ENCODE results near the gene FOXP3. TPM values are rescaled to one million over a fixed set of nuclear protein-coding genes. Genes with fewer than 3 reads are reported as not detected.

Gene FOXP3
- total and polyA plus RNA-seq, 2 of the 8 experiments (the other 6 are each of a cell fraction or from before 2014, with no cell fraction given): 0.37 to 0.54 TPM

GRCh38 chrX:49227726-49228125, 36.8 kb downstream of the FOXP3 start:
- H3K27ac ChIP-seq (ENCODE audit: low read depth, low read length): no peak overlapping the region
- H3K4me3 ChIP-seq (ENCODE audit: extremely low read depth in 1 of 4, insufficient read depth in 2 of 4, low read depth in 3 of 4, low read length in 4 of 4): no peak overlapping the region
- no peak overlapping the region for H3K4ac ChIP-seq (replicated peaks; ENCODE audit: insufficient read length, low read depth, low read length)
- no peaks in the 10 kb centered on the region for H3K79me2 ChIP-seq (ENCODE audit: control insufficient read depth in 1 of 2, insufficient read depth in 2 of 2, low read length in 2 of 2)
- no peaks in the 10 kb centered on the region for H4K20me1 ChIP-seq (replicated peaks in 1 of 2; ENCODE audit: control insufficient read depth in 1 of 2, insufficient read depth in 2 of 2, low read length in 2 of 2)
- CTCF ChIA-PET (ENCODE audit: partially characterized antibody): interaction anchor here (0.6 to 0.9 kb wide), 2 partner anchors 18 to 60 kb away, joined by 3 read pairs; no protein-coding TSS in a partner anchor
- H3K56ac ChIP-seq (replicated peaks; ENCODE audit: insufficient read length, low read depth, low read length): no peak overlapping the region
- no peak overlapping the region for H2BK12ac ChIP-seq (ENCODE audit: low read depth, low read length)
- POLR2A ChIA-PET (ENCODE audit: partially characterized antibody): interaction anchor here (1.0 to 2.5 kb wide), 3 partner anchors 10 to 41 kb away, joined by 3 to 8 read pairs (median 4); no protein-coding TSS in a partner anchor
- no peak overlapping the region for H2BK20ac ChIP-seq (ENCODE audit: low read length)
- H2BK5ac ChIP-seq (ENCODE audit: low read depth, low read length): no peak overlapping the region
- no peak for DNase-seq (ENCODE audit: low read depth in 1 of 2, low spot score in 2 of 2)
- H4K5ac ChIP-seq (ENCODE audit: insufficient read length, low read depth, low read length): no peak overlapping the region
- H2BK120ac ChIP-seq (replicated peaks; ENCODE audit: low read depth, low read length): no peak overlapping the region
- H2AFZ ChIP-seq (ENCODE audit: low read length): no peak overlapping the region
- no peaks in the 10 kb centered on the region for H3K79me1 ChIP-seq (ENCODE audit: low read depth, low read length)
- H3K36me3 ChIP-seq (ENCODE audit: control insufficient read depth in 2 of 4, insufficient read depth in 4 of 4, low read length in 3 of 4): no peaks in the 10 kb centered on the region
- FAIRE-seq: no peak
- no peak overlapping the region for H3K9ac ChIP-seq (replicated peaks in 1 of 4; ENCODE audit: extremely low read depth in 1 of 4, low read depth in 3 of 4, low read length in 3 of 4)
- no peak for TF ChIP-seq SUZ12 (IDR thresholded peaks at IDR 0.05; ENCODE audit: low read length)
- WGBS, 2 experiments (ENCODE audit: extremely low coverage in 1 of 2, insufficient coverage in 1 of 2, insufficient read length in 1 of 2, insufficient replicate concordance in 2 of 2, low coverage in 1 of 2, low lambda C conversion rate in 2 of 2, missing lambda C conversion rate in 1 of 2): no CpG with 5 or more reads among the region's 2 CpGs
- no peak overlapping the region for H3K4me2 ChIP-seq (ENCODE audit: insufficient read depth in 1 of 2, low read depth in 2 of 2, low read length in 2 of 2)
- H2BK15ac ChIP-seq (ENCODE audit: low read length): no peak overlapping the region
- no peak overlapping the region for H3K18ac ChIP-seq (ENCODE audit: extremely low read depth, low read length)
- no peak overlapping the region for H3K23ac ChIP-seq (ENCODE audit: insufficient read length)
- H3K4me1 ChIP-seq (replicated peaks in 1 of 4; ENCODE audit: control insufficient read depth in 3 of 4, insufficient read depth in 4 of 4, low read length in 3 of 4): peaks cover 0 to 7% (median 3%) of the 10 kb centered on the region in 4 experiments; a peak in 2 of 7 replicates
- no peaks in the 10 kb centered on the region for H3K9me3 ChIP-seq (ENCODE audit: insufficient read depth in 2 of 2, low read depth in 1 of 2, low read length in 1 of 2)
- H3K23me2 ChIP-seq (ENCODE audit: low read depth, low read length): peaks cover 11% of the 10 kb centered on the region; the same call in 1 of the 2 replicates
- no peak overlapping the region for H4K8ac ChIP-seq (ENCODE audit: extremely low read depth, insufficient read depth, low read length)
- no peaks in the 10 kb centered on the region for H3K27me3 ChIP-seq (replicated peaks in 1 of 4; ENCODE audit: control insufficient read depth in 3 of 4, extremely low read depth in 1 of 4, insufficient read depth in 3 of 4, low read length in 3 of 4)
- H2AK5ac ChIP-seq (ENCODE audit: low read depth, low read length): peak overlapping the region; percentile 53; the same call in 1 of the 2 replicates
- H3K14ac ChIP-seq (ENCODE audit: insufficient read length): no peak overlapping the region
- H4K91ac ChIP-seq (replicated peaks; ENCODE audit: insufficient read length, low read length): no peak overlapping the region

Measured in H1 (cell line).